Thyroid gland (tissue), 4 donors: Measurements from ENCODE around the gene LMO4.

Source experiments
- POLR2A ChIP-seq, 2 donors: fragments of 450-650 bp; IDR thresholded peaks; one replicate each; pipeline ENCODE4 v1.6.1; 2017; ENCODE audit warnings: antibody characterized with exemption in 2 of 2, mild to moderate bottlenecking in 2 of 2, moderate library complexity in 1 of 2
- TF ChIP-seq, protein P1 (sequence below), 6 experiments: fragments of 200-600 bp in 3 of 6; fragments of 450-650 bp in 3 of 6; sonication (generic) in 3 of 6; IDR thresholded peaks; one replicate each; pipeline ENCODE4 v1.5.1; 2016 to 2019; ENCODE audit warnings: antibody characterized with exemption in 6 of 6, mild to moderate bottlenecking in 2 of 6, inconsistent platforms in 1 of 6, moderate library complexity in 1 of 6

DNA sequence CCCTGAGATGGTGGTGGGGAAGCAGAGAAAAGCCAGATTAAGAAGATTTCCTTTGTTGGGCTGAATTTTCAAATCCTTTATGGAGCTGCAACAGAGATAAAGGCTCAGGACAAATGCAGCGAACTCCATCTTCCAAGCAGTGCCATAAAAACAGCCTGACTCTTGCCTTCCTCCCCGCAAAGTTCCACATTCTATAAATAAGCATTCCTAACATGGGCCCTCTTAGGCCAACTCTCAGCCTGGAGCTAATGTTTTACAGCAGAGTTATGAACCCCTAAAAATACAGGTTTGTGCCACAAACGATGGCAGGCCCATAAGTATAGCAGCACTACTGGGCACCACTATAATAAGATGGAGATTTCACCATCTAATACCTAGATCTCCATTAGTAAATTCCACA lies 27.2 kb downstream of the LMO4 start:
- TF ChIP-seq, protein P1, sequence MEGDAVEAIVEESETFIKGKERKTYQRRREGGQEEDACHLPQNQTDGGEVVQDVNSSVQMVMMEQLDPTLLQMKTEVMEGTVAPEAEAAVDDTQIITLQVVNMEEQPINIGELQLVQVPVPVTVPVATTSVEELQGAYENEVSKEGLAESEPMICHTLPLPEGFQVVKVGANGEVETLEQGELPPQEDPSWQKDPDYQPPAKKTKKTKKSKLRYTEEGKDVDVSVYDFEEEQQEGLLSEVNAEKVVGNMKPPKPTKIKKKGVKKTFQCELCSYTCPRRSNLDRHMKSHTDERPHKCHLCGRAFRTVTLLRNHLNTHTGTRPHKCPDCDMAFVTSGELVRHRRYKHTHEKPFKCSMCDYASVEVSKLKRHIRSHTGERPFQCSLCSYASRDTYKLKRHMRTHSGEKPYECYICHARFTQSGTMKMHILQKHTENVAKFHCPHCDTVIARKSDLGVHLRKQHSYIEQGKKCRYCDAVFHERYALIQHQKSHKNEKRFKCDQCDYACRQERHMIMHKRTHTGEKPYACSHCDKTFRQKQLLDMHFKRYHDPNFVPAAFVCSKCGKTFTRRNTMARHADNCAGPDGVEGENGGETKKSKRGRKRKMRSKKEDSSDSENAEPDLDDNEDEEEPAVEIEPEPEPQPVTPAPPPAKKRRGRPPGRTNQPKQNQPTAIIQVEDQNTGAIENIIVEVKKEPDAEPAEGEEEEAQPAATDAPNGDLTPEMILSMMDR (IDR thresholded peaks at IDR 0.05) = no peak
- TF ChIP-seq POLR2A (IDR thresholded peaks at IDR 0.05) = no peak
